ENCODE results near the gene ZNF45.
"Not testable (repeated sequence)": the region's sequence is repeated elsewhere in the genome, so short reads cannot be mapped to it uniquely, and the experiment has no call there.

GRCh38 chr19:43949803-43950202, 14.7 kb upstream of the ZNF45 start:
- TF ChIP-seq FOXM1 (IDR thresholded peaks at IDR 0.05; ENCODE audit: borderline replicate concordance); FOXK2 (IDR thresholded peaks at IDR 0.05); SP1 (IDR thresholded peaks at IDR 0.05); HDGF (IDR thresholded peaks at IDR 0.05; ENCODE audit: borderline replicate concordance); SUZ12 (IDR thresholded peaks at IDR 0.05); BHLHE40 (IDR thresholded peaks at IDR 0.05; ENCODE audit: borderline replicate concordance); ZNF384 (IDR thresholded peaks at IDR 0.05); FOXA1 (IDR thresholded peaks at IDR 0.05); PKNOX1 (IDR thresholded peaks at IDR 0.05); CTBP1 (IDR thresholded peaks at IDR 0.05; ENCODE audit: borderline replicate concordance): not testable (repeated sequence)

Measured in HEK293T (cell line).